ENCODE results near the gene IGFN1.

IGFN1 gene

DNA sequence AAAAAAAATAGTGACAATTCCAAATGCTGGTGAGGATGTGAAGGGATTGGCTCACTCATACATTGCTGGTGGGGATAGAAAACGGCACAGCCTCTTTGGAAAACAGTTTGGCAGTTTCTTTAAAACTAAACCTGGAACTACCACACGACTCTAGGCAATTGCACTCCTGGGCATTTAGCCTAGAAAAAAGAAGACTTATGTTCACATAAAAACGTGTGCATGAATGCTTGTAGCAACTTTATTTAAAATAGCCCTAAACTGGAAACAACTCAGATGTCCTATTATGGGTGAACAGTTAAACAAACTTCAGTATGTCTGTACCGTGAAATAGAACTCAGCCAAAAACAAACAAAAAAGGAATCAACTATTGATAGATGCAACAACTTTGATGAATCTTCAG is 26.9 kb upstream of the IGFN1 start:
- DNase-seq (ENCODE audit: low spot score): no peak

DNA sequence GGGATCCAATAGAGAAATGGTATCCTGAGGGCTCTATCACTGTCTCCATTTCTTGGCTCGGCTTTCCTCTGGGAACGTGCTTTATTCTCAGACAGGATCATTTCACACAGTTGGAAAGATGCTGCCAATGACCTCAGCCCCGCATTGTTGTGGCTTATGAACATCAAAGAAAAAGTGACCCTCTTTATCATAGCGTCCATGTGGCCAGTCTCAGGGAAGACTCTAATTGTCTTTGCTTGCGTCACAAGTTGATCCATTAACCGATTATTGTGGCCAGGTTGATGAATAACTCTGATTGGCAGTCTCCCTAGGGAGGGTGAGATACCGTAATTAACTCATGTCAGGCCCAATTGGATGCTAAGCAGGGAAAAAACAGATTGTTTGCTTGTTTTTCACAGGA is 26.0 kb upstream of the IGFN1 start:
- DNase-seq (ENCODE audit: low spot score): no peak

DNA sequence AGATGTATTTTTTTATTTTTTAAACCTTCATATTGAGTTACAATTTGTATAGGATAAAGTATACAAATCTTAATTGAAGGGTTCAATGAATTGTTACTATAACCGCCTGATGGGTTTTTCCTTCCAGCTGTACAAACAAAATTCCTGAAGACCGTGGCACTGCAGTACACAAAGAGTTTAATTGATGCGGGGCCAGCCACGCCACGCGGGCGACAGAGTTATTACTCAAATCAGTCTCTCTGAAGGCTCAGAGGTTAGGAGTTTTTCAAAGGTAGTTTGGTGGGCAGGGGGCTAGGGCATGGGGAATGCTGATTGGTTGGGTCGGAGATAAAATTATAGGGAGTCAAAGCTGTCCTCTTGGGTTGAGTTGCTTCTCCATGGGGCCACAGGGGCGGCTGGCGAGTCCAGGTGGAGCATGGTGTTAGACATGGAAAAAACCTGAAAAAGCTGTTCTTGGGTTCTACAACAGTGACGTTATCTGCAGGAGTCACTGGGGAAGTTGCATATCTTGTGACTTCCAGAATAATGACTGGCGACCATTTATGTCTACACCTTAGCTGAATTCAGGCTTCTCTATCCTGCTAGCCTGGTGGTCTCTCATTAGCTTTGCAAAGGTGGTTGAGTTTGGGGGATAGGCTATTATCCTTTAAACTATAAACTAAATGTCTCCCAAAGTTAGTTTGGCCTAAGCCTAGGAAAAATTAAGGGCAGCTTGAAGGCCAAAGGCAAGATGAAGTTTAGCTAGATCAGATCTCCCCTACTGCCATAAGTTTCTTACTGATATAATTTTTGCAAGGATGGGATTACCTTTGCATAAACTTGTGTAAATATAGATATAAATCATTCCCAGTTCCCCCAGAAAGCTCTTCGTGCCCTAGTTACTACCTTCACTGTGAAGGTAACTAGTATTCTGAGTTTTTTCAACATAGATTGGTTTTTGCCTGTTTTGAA is 23.3 kb upstream of the IGFN1 start:
- DNase-seq (ENCODE audit: low spot score): no peak

DNA sequence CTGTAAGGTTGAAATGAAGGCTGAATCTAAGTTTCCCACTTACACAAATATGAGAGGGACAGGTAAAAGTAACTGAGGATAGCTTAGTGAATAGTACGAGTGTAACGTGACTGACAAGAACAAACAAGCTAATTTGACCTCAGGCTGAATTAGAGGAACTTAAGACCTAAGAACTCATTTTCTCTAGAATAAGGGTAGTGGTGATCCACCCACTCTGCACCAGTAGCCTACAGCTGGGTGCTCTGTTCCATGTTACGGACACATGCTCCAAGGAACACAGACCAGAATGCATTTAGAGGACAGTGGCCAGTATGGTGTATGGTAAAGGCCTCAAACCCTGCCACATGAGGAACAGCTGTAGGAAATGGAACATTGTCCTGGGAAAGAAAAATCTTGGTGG is 21.4 kb upstream of the IGFN1 start:
- no peak for DNase-seq (ENCODE audit: low spot score)

DNA sequence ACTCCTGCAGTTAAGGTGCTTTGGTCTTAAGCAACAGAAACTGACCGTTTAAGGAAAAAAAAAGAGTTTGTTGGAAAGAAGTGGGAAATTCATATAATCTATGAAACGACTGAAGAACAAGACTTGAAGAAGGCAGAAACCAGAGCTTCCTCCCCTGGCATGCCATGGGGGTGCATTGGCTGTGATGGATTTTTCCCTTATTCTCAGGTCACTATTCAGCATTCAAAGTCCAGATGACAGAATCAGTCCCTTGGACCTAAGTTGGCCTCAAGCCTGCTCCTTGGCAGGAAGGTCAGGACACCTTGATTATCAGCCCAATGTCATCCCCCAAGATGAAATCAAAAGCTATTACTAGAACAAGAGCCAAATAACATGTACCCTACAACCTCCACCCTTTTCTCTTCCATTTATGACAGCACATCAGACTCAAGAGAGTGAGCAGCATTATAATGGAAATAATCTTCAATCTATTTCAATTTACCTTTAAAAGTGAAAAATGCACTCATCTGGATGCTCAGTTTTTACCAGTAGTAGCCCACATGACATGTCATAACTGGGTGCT is 20.6 kb upstream of the IGFN1 start:
- no peak for DNase-seq (ENCODE audit: low spot score)

DNA sequence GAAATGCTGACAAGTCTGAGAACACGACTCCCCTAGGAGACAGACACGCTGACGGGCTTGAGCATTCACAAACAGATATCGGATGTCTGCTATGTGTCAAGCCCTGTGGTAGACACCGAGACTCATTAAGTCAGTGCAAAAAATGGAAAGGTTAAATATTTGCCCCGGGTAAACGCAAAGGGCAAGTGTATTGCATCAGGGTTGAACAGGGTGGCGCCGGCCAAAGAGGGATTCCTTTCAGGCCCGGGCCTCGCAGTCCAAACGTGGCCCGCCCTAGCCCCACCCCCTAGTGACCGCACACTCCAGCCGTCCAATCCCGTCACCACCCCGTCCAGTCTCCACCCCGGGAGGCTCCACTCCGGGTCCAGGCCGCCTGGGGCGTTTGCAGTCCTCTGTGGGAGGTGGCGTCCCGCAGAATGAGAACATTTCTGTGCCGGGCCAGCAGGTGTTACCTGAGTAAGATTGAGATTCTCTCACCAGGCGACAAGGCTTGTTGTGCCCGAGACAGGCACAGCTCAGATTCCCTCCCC is 20.0 kb upstream of the IGFN1 start:
- DNase-seq (ENCODE audit: low spot score): peak; percentile 94

DNA sequence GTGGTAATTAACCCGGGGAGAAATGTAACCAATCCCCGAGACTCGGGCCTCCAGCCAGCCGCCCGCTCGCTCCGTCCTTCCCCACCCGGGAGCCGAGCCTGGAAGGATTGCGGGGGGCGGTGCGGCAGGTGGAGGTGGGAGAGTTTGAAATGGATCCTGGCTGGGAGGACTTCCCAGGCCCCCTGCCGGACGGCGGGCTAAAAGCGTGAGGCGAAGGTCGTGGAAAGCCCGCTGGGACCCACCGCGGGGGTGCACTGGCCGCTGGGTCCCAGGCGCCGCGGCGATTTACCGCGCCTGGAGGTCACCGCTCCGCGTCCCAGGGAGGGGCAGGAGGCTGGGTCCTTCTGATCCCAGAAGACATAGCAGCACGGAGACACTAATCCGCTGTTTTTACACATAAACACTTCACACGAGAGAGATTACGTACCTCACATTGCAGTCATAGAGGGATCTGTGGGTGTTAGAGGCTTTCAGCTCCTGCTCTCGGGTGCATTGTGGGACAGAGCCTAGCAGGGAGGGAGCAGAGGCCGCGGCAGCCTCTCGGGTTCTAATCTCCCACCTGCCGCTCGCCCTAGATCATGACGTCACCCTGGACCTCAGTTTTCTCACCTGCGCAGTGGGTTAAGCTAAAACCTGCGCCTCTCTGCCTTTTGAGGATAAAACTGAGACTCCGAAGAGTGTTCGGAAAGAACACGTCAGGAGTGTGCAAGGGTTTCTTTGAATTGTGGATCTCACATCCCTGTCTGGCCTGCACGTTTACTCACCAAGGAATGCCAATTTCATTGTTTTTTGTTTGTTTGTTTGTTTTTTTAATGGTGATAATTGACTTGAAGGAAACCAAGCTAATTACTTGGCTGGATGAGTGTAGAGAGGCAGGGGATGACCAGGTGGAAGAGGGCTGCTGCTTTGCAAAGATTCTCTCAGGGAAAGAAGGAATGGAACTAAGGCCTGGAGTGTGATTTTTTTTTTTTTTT is 19.3 kb upstream of the IGFN1 start:
- DNase-seq (ENCODE audit: low spot score): peak; percentile 46

DNA sequence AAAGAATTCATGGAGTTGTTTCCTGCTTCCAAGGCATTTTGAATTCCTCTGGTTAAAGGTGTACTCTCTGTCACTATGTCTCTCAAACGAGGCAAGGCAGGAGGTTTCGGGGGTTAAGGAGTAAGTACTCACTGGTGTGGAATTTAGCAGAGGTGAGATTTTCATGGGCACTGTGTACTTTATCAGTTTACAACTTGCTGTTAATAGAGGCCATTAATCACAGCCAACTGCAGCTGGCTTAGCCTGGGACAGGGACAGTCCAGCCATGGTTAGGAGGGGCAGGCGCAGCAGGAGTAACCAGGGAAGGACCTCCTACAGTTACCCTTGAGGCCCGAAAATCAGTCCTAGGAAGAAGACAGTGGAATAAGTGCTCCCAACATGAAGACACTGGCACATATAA is 18.3 kb upstream of the IGFN1 start:
- no peak for DNase-seq (ENCODE audit: low spot score)

DNA sequence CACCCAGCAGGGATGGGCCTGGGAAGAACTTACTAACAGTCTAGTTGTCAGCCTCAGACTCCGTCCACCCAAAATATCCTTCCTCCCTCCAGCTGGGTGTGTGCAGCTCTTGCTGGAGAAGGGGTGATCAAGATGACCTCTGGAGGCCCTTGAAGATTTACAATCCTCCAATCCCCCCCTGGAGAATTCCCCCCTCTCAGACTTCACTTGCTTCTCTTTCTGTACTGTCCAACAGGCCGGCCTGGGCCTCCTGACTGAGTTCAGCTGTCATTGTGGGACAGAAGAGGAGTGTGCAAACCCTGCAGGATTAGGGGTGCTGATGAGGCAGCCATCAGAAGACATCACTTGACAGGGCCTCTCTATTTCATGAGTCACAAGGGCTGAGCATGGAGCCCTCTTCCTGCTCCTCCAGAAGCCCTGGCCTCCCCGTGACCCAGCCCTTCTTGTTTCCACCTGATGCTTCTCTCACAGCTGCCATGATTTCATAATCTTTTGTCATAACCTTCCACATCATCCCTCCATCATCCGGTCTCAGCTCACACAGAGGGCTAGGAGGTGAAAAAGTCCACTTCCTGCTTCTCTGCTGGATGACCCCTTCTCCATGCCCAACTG is 17.5 kb upstream of the IGFN1 start:
- no peak for DNase-seq (ENCODE audit: low spot score)

DNA sequence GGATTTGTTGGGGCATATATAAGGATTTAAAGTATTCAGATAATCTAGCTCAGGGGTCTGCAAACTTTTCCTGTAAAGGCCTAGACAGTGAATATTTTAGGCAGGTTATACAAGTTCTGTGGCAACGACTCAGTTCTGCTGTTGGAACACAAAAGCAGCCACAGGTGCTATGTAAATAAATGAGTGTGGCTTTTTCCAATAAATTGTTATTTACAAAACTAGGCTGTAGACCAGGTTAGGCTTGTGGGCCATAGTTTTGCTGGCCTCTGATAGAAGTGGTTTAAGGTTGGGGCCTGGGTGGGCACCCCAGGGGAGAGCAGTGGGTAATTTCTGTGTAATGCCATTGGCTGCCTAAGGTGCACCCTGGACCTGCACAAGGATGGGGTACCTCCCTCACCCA is 16.9 kb upstream of the IGFN1 start:
- no peak for DNase-seq (ENCODE audit: low spot score)

DNA sequence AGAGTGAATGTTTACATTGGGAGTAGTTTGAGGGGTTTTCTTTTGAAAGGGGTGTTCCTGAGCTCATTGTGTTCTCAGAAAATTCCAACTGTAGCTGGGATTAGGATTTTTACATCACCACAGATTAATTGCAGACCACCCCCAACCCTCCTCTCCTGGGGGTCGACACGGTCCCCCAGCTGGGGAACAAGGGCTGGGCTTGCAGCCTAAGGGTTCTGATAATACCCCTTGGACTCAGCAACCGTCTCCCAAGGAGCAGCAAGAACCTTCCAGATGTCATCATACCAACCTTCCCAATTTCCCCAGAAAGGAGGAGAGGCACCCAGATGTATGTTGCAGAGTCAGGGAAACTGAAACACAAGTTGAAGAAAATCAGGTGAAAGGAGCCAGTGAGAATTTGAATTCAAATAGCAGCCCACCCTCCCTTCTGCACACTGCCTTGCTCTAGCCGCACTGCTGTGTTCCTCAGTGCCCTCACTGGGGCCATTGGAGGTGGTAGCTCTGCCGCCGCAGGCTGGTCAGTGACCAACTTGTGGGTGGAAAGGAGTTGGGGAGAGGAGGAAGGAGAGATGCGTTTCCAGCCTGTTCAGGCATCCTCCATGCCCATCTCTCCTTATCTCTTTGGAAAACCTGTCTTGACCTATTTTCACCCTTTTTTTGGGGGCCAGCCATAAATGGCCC is 14.7 kb upstream of the IGFN1 start:
- DNase-seq (ENCODE audit: low spot score): no peak

DNA sequence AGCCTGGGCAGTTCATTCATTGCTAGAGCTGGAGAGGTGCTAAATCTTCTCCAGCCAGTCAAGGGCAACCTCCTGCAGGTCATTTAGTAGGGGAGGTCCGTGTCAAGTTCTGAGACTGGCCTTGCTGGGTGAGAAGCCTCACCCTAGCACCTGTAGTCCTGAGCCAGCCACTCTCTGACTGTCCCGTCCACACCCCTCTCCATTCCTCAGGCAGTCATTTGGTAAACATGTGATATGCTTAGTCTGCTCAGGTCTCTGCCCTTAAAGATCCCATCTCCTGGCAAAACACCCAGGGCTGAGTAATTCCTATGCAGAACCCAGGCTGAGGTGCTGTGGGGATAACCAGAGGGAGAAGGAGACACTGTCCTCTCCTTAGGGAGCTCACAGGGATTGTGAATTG is 13.7 kb upstream of the IGFN1 start:
- no peak for DNase-seq (ENCODE audit: low spot score)

DNA sequence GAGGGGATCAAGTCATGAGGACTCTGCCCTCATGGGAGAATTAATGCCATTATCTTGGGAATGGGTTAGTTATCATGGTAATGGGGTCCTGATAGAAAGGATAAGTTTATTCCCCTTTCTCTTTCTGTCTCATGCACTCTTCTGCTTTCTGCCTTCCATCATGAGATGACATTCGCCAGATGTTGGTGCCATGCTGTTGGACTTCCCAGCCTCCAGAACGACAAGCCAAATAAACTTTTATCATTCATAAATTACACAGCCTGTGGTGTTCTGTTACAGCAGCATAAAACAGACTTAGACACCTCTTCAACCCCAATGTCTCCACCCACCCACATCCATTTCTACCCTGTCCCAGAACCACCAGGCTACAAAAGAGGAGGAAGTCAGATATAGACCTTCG is 11.9 kb upstream of the IGFN1 start:
- no peak for DNase-seq (ENCODE audit: low spot score)

DNA sequence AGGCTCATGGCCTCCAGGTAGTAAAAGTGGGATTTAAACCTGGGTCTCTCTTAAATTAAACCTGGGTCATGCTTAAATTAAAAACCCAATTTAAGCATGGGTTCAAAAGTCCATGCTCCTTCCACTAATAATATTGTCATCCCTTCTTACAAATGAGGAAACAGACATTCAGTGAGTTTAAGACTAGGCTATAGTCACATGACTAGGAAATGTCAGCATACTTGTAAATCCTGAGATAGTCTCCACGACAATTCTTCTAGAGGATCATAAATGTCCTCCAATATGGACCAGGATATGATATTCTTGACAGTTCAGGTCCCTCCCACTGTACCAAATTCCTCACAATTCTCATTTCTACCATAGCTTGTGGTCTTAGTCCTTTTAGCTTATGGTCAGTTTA is 10.5 kb upstream of the IGFN1 start:
- no peak for DNase-seq (ENCODE audit: low spot score)

DNA sequence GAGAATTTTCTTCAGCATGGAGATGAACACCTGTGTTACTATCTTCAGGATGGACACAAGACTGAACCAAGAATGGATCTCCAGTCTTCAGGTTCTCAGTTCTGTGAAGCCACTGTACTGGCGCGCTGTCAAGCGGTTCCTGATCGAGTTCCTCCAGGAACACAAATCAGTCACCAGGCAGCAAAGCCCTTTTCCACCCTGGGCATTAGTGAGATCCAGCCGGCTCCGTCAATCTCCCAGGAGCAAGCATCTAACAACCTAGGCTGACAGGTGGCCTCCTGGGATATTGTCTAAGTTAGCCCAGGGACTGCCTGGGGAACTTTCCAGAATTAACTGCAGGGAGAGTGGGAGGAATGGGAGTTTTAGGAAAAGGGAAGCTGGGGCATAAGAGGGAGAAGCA is 9.7 kb upstream of the IGFN1 start:
- DNase-seq (ENCODE audit: low spot score): no peak

DNA sequence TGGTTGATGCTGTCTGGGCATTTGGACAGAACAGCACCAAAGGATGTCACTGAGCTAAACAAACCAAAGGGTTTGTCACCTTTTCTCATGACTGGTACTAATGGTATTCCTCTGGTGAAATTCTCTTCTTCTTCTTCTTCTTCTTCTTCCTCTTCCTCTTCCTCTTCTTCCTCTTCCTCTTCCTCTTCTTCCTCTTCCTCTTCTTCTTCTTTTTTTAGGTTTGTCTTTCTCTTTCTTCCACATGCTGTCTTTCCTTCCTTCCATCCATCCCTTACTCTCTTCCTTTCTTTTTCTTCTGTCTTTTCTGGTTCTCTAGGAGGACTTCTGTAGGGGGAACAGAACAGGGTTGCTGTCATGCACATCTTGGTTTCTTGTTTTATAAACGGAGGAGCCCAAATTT is 9.3 kb upstream of the IGFN1 start:
- no peak for DNase-seq (ENCODE audit: low spot score)

DNA sequence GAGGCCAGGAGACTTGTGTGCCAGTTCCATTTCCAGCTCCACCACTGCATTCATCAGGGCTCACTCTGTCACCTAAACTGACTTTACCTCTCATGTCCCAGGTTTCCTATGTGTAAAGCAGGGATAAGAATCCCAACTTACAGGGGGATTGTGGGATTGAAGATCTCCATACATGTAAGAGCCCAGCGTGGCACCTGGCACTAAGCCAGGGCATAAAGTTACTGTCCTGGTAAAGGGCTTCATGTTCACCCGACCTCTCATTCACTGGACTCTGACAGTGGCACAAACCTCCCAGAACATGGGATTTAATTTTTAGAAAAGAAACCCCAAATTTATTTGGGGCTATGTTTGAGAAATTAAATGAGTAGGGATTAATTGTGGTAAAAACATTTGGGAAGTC is 8.9 kb upstream of the IGFN1 start:
- DNase-seq (ENCODE audit: low spot score): no peak

DNA sequence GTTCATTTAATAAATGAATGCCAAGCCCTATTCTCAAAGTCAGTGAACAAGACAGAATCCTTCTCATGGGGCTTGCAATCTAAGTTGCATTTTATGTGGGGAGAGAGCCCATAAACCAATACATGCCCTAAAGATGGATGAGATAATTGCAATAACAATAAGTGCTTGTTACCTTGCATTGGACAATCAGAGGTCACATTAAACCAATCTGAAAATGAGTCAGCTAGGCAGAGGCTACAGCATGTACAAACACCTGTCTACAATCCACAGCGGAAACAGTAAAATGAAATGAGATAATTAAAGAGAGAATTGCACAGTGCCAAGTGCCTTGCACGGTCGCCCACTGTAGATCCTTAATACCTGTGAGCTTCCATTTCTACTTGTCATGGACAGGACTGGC is 7.4 kb upstream of the IGFN1 start:
- no peak for DNase-seq (ENCODE audit: low spot score)

DNA sequence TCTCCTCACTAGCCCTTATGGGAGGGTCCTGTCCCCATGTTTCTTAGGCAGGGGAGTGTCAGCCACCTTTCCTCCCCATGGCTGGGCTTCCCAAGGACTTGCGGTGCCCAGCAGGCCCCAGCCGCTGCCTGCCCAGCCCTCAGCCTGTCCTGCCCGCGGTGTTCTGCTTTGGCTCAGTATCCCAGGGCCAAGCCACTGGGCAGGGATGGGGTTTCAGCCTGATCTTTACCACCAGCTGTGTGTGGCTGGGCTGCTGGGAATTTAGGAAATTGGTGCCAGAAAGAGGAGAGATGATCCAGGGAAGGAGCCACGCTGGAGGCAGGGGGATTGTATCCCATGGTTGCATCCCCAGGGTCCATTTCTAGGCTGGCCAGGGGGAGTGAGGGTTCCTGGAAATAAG is 6.9 kb upstream of the IGFN1 start:
- no peak for DNase-seq (ENCODE audit: low spot score)

DNA sequence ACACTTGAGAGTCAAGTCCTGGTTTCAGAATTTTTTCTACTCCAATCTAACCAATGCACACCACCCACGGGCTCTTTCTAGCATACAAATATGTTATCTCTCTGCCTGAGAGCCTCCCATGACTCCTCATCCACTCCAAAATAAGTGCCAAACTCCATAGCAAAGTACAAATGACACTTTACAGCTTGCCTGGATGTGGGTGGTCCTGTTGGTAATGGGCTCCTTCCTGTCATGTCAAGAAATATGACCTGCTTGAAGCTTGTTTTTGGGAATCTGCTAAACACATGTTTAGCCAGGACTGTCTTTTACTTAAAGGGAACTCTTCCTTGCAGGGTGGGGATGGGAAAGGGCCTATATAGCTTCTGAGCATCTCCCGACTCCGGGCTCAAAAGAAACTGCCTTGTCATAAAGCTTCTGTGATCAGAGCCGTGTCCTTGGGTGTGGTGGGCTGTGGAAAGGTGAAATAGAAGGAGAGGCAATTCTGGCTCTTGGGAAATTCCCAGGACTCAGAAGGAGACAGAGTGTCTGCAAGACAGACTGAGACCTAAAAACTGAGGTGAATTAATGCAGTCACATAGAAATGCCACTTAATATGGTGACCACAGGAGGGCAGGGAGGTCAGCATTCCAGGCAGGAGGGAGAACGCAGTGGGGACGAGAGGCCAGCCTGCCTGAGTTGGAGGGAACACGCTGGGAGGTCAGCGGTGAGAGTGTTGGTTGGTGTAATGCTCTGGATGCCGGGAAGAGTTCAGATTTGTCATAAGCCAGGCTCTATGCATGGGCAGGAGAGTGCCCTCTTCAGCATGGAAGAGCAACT is 6.1 kb upstream of the IGFN1 start:
- DNase-seq (ENCODE audit: low spot score): peak; percentile 87

DNA sequence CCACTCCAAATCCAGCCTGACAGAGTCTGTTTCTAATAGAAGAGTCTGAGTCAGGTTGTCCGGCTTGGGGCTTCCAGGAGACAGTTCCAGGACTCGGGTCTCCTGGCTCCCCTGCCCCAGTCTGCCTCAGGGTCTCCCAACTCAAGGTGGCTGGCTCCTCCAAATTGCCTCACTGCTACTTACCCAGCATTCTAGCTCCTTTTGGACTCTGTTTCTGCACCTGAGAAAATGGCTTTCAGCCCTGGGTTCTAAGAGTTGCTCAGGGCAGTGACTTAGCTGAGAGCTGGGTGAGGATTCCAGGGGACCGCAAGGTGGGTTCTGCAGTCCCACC is 5.5 kb upstream of the IGFN1 start:
- no peak for DNase-seq (ENCODE audit: low spot score)

Measured in HuH-7 (cell line).